HEK293T (cell line): ENCODE results near the gene MAP4K1.

Experiments
- FOXM1 ChIP-seq: fragments of 450-650 bp; IDR thresholded peaks from 2 replicates; pipeline ENCODE4 v1.6.1; 2017; ENCODE audit warnings: mild to moderate bottlenecking, borderline replicate concordance
- SP1 ChIP-seq: fragments of 450-650 bp; IDR thresholded peaks from 2 replicates; pipeline ENCODE4 v1.6.1; 2017

DNA sequence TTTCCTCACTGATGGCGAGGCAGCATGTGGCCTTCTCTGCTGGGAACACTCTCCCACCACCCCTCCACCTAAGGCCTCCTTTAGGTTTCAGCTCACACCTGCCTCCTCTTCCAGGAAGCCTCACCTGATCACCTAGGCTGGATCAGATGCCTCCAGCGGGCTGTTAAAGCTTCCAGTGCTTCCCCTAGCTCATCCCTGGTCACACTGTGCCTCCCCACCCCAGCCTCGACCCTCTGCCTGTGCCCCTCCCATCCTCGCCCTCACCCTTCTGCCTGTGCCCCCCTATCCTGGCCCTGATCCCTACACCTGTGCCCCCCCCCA, 33.8 kb downstream of the MAP4K1 start:
- TF ChIP-seq FOXM1: no peak
- no peak for TF ChIP-seq SP1
